H9 (cell line): Measurements from ENCODE around the gene ZSCAN5A. TPM values are rescaled to one million over a fixed set of nuclear protein-coding genes. Genes with fewer than 3 reads are reported as not detected.
"Not testable (repeated sequence)": the region's sequence is repeated elsewhere in the genome, so short reads cannot be mapped to it uniquely, and the experiment has no call there.

Experiments used
- DNase-seq: peaks from one replicate; pipeline ENCODE4 v3.0.0-alpha.2; 2017
- H2AFZ ChIP-seq: one replicate; pipeline ENCODE4 v1.6.1; 2013; ENCODE audit warnings: mild to moderate bottlenecking, low read length, control low read depth, moderate library complexity
- H2AK5ac ChIP-seq: 2 replicates; pipeline ENCODE4 v1.6.1; 2013; ENCODE audit warnings: low read length, control low read depth, mixed read lengths; ENCODE audit not compliant: insufficient read length
- H2BK120ac ChIP-seq: one replicate; pipeline ENCODE4 v1.6.1; 2013; ENCODE audit warnings: low read depth, mild to moderate bottlenecking, low read length, control low read depth, inconsistent platforms; ENCODE audit not compliant: poor library complexity, severe bottlenecking
- H2BK12ac ChIP-seq: 2 replicates; pipeline ENCODE4 v1.6.1; 2013; ENCODE audit warnings: low read length, control low read depth, mixed read lengths, low read depth; ENCODE audit not compliant: insufficient read length
- H2BK15ac ChIP-seq: 2 replicates; pipeline ENCODE4 v1.6.1; 2013; ENCODE audit warnings: low read depth, low read length, control low read depth
- H2BK20ac ChIP-seq: one replicate; pipeline ENCODE4 v1.6.1; 2013; ENCODE audit warnings: low read depth, mild to moderate bottlenecking, low read length, control low read depth, inconsistent platforms; ENCODE audit not compliant: poor library complexity, severe bottlenecking
- H2BK5ac ChIP-seq: 2 replicates; pipeline ENCODE4 v1.6.1; 2013; ENCODE audit warnings: low read length, control low read depth, mixed read lengths; ENCODE audit not compliant: insufficient read length
- H3K14ac ChIP-seq: 2 replicates; pipeline ENCODE4 v1.6.1; 2013; ENCODE audit warnings: low read length, control low read depth; ENCODE audit not compliant: insufficient read depth
- H3K18ac ChIP-seq: 2 replicates; pipeline ENCODE4 v1.6.1; 2013; ENCODE audit warnings: low read depth, mild to moderate bottlenecking, mixed read lengths, low read length, control low read depth; ENCODE audit not compliant: insufficient read length
- H3K23ac ChIP-seq: 2 replicates; pipeline ENCODE4 v1.6.1; 2013; ENCODE audit warnings: low read length, control low read depth, mixed read lengths, low read depth; ENCODE audit not compliant: insufficient read length
- H3K23me2 ChIP-seq: 2 replicates; pipeline ENCODE4 v1.6.1; 2013; ENCODE audit warnings: low read depth, mild to moderate bottlenecking, mixed read lengths, low read length, control low read depth; ENCODE audit not compliant: insufficient read length, poor library complexity, severe bottlenecking
- H3K27ac ChIP-seq: 2 replicates; pipeline ENCODE4 v1.5.1; 2013; ENCODE audit warnings: low read length, control low read depth, mixed read lengths, low read depth; ENCODE audit not compliant: insufficient read length
- H3K27me3 ChIP-seq: 2 replicates; pipeline ENCODE4 v1.6.1; 2013; ENCODE audit warnings: low read length, control low read depth, inconsistent platforms; ENCODE audit not compliant: insufficient read depth
- H3K4ac ChIP-seq: 2 replicates; pipeline ENCODE4 v1.6.1; 2013; ENCODE audit warnings: low read depth, mild to moderate bottlenecking, control low read depth, inconsistent platforms, low read length, moderate library complexity
- H3K4me1 ChIP-seq: 2 replicates; pipeline ENCODE4 v1.6.1; 2013; ENCODE audit warnings: low read length, control low read depth, inconsistent platforms; ENCODE audit not compliant: insufficient read depth
- H3K4me2 ChIP-seq: 2 replicates; pipeline ENCODE4 v1.6.1; 2013; ENCODE audit warnings: low read length, control low read depth, mixed read lengths; ENCODE audit not compliant: insufficient read length, insufficient read depth
- H3K56ac ChIP-seq: 2 replicates; pipeline ENCODE4 v1.6.1; 2013; ENCODE audit warnings: low read depth, mild to moderate bottlenecking, mixed read lengths, low read length, control low read depth; ENCODE audit not compliant: insufficient read length
- H3K79me1 ChIP-seq: 2 replicates; pipeline ENCODE4 v1.6.1; 2013; ENCODE audit warnings: low read depth, mild to moderate bottlenecking, moderate library complexity, low read length, control low read depth, inconsistent platforms; ENCODE audit not compliant: insufficient read depth, poor library complexity, severe bottlenecking
- H3K79me2 ChIP-seq: 2 replicates; pipeline ENCODE4 v1.6.1; 2013; ENCODE audit warnings: low read length, control low read depth, inconsistent platforms; ENCODE audit not compliant: insufficient read depth
- H3K9ac ChIP-seq: 2 replicates; pipeline ENCODE4 v1.6.1; 2013; ENCODE audit warnings: low read length, control low read depth, mixed read lengths; ENCODE audit not compliant: insufficient read length; ENCODE audit errors: extremely low read depth
- H3K9me3 ChIP-seq: one replicate; pipeline ENCODE4 v1.6.1; 2013; ENCODE audit warnings: low read depth, low read length, inconsistent platforms; ENCODE audit not compliant: control insufficient read depth
- H3T11ph ChIP-seq: one replicate; pipeline ENCODE4 v1.6.1; 2013; ENCODE audit warnings: mild to moderate bottlenecking, low read length, control low read depth, inconsistent platforms
- H4K20me1 ChIP-seq: one replicate; pipeline ENCODE4 v1.6.1; 2013; ENCODE audit not compliant: control insufficient read depth, insufficient read length, insufficient read depth
- H4K5ac ChIP-seq: 2 replicates; pipeline ENCODE4 v1.6.1; 2013; ENCODE audit warnings: low read depth, mild to moderate bottlenecking, mixed read lengths, low read length, control low read depth; ENCODE audit not compliant: insufficient read length
- H4K8ac ChIP-seq: replicated peaks from 2 replicates; pipeline ENCODE4 v1.6.1; 2013; ENCODE audit warnings: low read length, control low read depth, mixed read lengths, low read depth; ENCODE audit not compliant: insufficient read length
- H4K91ac ChIP-seq: 2 replicates; pipeline ENCODE4 v1.6.1; 2013; ENCODE audit warnings: low read depth, mild to moderate bottlenecking, moderate library complexity, mixed read lengths, low read length, control low read depth; ENCODE audit not compliant: insufficient read length
- H3K27ac Mint-ChIP-seq, 3 experiments: 2 replicates in 2 of 3; 3 replicates in 1 of 3; pipeline ENCODE4 v1.8.0; 2020 to 2021; ENCODE audit warnings: mixed read lengths in 3 of 3, mild to moderate bottlenecking in 1 of 3, moderate library complexity in 1 of 3
- H3K27me3 Mint-ChIP-seq: 2 replicates; pipeline ENCODE4 v1.8.0; 2021; ENCODE audit warnings: low read depth, mild to moderate bottlenecking, moderate library complexity, mixed read lengths
- H3K36me3 Mint-ChIP-seq, 3 experiments: 2 replicates in 2 of 3; 3 replicates in 1 of 3; pipeline ENCODE4 v1.8.0; 2020 to 2021; ENCODE audit warnings: low read depth in 3 of 3, mixed read lengths in 3 of 3; ENCODE audit not compliant: insufficient read depth in 1 of 3
- H3K4me1 Mint-ChIP-seq, 2 experiments: 2 replicates each; pipeline ENCODE4 v1.8.0; 2020; ENCODE audit warnings: mixed read lengths in 2 of 2
- H3K4me3 Mint-ChIP-seq, 2 experiments: 2 replicates in 1 of 2; 3 replicates in 1 of 2; pipeline ENCODE4 v1.8.0; 2020 to 2021; ENCODE audit warnings: mild to moderate bottlenecking in 2 of 2, mixed read lengths in 2 of 2, moderate library complexity in 1 of 2
- H3K9me3 Mint-ChIP-seq, 2 experiments: 2 replicates in 1 of 2; 3 replicates in 1 of 2; pipeline ENCODE4 v1.8.0; 2020; ENCODE audit warnings: mild to moderate bottlenecking in 2 of 2, mixed read lengths in 2 of 2, moderate library complexity in 1 of 2
- WGBS: extraction: QIAGEN DNeasy Blood & Tissue Kit; methylation state at CpG from one replicate; pipeline ENCODE4 v1.1.7; 2013; ENCODE audit warnings: missing lambda C conversion rate, low lambda C conversion rate, mixed read lengths; ENCODE audit not compliant: insufficient read length; ENCODE audit errors: extremely low coverage; 5-methylcytosine and 5-hydroxymethylcytosine counted together
- total RNA-seq: library from RNA; stranded (reverse); gene quantifications from 2 replicates; pipeline ENCODE4 v1.2.1, GENCODE V29; 2021
- TF ChIP-seq, protein P1 (sequence below): fragments of 200-600 bp; sonication (generic); conservative IDR thresholded peaks from 3 replicates; pipeline ENCODE4 v1.8.0; 2021; ENCODE audit warnings: antibody characterized with exemption, mild to moderate bottlenecking

Gene ZSCAN5A
- total RNA-seq, 1 experiment from 2014 or later, result 12.5 TPM

DNA sequence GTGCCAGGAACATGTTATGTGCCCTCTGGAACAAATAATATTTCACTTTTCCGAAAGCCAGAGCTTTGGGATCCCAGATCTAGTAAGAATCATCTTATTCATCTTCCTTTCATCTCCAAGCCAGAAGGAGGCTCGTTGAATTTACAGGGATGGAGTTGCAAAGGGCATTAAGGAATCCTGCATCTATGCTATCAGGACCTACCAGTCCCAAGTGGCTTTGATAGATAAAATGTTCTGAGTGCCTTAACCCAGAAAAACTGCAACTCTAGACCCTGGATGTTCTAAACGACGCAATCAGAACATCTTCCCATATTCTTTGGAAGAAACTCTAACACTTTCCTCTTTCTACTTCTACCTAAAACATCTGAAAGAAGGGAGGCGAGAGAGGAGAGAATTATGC, 51.3 kb downstream of the ZSCAN5A start:
- Histone ChIP-seq H3K27me3 (no peaks in the 10 kb centered on the region), H2BK120ac (no peak overlapping the region), H2BK15ac (no peak overlapping the region), H3K23me2 (no peaks in the 10 kb centered on the region), H3K79me1 (no peaks in the 10 kb centered on the region), H2BK5ac (no peak overlapping the region), H3K4me1 (no peaks in the 10 kb centered on the region), H2BK12ac (no peak overlapping the region), H3K18ac (no peak overlapping the region), H4K91ac (no peak overlapping the region), H3K4me2 (no peak overlapping the region), H3K23ac (no peak overlapping the region), H3K79me2 (no peaks in the 10 kb centered on the region), H2BK20ac (no peak overlapping the region), H3K56ac (no peak overlapping the region), H3K4ac (no peak overlapping the region), H3K9ac (no peak overlapping the region), H2AFZ (no peak overlapping the region), H4K5ac (no peak overlapping the region), H2AK5ac (no peak overlapping the region), H4K8ac (no peak overlapping the region), H3K27ac (no peak overlapping the region), H3K14ac (no peak overlapping the region), H3T11ph (no peak overlapping the region), H3K9me3 (no peaks in the 10 kb centered on the region), H4K20me1 (no peaks in the 10 kb centered on the region)
- no peak for DNase-seq
- Mint-ChIP-seq H3K4me3 (no peak overlapping the region), H3K27me3 (no peaks in the 10 kb centered on the region), H3K27ac (no peak overlapping the region), H3K9me3 (peaks cover 0 to 31% of the 10 kb centered on the region in 2 experiments; a peak in 2 of 5 replicates), H3K36me3 (peaks cover 0 to 1% (median 0%) of the 10 kb centered on the region in 3 experiments; a peak in 1 of 7 replicates), H3K4me1 (no peaks in the 10 kb centered on the region)
- TF ChIP-seq, protein P1, sequence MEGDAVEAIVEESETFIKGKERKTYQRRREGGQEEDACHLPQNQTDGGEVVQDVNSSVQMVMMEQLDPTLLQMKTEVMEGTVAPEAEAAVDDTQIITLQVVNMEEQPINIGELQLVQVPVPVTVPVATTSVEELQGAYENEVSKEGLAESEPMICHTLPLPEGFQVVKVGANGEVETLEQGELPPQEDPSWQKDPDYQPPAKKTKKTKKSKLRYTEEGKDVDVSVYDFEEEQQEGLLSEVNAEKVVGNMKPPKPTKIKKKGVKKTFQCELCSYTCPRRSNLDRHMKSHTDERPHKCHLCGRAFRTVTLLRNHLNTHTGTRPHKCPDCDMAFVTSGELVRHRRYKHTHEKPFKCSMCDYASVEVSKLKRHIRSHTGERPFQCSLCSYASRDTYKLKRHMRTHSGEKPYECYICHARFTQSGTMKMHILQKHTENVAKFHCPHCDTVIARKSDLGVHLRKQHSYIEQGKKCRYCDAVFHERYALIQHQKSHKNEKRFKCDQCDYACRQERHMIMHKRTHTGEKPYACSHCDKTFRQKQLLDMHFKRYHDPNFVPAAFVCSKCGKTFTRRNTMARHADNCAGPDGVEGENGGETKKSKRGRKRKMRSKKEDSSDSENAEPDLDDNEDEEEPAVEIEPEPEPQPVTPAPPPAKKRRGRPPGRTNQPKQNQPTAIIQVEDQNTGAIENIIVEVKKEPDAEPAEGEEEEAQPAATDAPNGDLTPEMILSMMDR, result no peak
- no CpG with 5 or more reads among the region's 5 CpGs for WGBS

DNA sequence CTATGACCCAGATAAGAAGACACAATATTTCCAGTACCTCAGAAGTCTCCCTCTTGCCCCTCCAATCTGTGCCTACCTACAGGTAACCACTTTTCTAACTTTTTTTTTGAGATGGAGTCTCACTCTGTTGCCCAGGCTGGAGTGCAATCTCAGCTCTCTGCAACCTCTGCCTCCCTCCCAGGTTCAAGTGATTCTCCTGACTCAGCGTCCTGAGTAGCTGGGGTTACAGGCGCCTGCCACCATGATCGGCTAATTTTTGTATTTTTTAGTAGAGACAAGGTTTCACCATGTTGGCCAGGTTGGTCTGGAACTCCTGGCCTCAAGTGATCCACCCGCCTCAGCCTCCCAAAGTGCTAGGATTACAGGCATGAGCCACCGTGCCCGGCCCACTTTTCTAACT, 52.7 kb downstream of the ZSCAN5A start:
- not testable (repeated sequence) for H3T11ph ChIP-seq, H3K9me3 ChIP-seq, H3K4me3 Mint-ChIP-seq, H2AK5ac ChIP-seq, H4K8ac ChIP-seq, H2BK20ac ChIP-seq, H3K56ac ChIP-seq, H4K5ac ChIP-seq, H3K4ac ChIP-seq, H3K79me1 ChIP-seq, H3K79me2 ChIP-seq, H2AFZ ChIP-seq, H3K27ac ChIP-seq, H3K4me1 ChIP-seq, H3K4me1 Mint-ChIP-seq, H2BK120ac ChIP-seq, H3K14ac ChIP-seq, H2BK5ac ChIP-seq, H3K27ac Mint-ChIP-seq, H2BK12ac ChIP-seq, H3K36me3 Mint-ChIP-seq, H3K23ac ChIP-seq, H3K27me3 ChIP-seq, H4K20me1 ChIP-seq, H3K9ac ChIP-seq, DNase-seq, H2BK15ac ChIP-seq, H3K27me3 Mint-ChIP-seq, H3K18ac ChIP-seq, H4K91ac ChIP-seq, H3K23me2 ChIP-seq, H3K4me2 ChIP-seq
- no CpG with 5 or more reads among the region's 6 CpGs for whole genome bisulfite sequencing
- peaks cover 0 to 32% of the 10 kb centered on the region in 2 experiments; a peak in 2 of 5 replicates for H3K9me3 Mint-ChIP-seq
